HG03571 (cell line): Measurements from ENCODE around the gene BCOR.

Experiments
- ATAC-seq: cut with Tn5 transposase; IDR thresholded peaks from one replicate; pipeline ENCODE4 v1.9.1; 2021; ENCODE audit not compliant: unreplicated experiment

BCOR gene

DNA sequence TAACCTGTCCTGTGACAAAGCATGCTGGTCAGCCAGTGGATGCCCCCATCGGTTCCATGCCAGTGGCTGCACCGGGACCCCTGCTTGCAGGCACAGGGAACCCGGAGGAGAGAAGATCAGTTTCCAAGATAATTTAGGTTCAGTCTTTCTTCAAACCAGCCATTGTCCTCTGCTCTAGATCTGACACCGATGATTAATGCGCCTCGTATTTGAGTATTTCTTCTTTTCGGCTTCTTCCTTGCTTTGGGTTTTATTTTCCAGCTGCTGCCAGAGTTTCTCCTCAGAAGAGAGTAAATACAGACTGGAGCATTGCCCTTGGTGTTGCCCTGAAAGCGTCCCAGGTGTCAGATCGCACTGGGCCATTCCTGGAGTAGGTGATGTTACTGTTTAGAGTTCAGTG is 19.2 kb upstream of the BCOR start:
- no peak for ATAC-seq

DNA sequence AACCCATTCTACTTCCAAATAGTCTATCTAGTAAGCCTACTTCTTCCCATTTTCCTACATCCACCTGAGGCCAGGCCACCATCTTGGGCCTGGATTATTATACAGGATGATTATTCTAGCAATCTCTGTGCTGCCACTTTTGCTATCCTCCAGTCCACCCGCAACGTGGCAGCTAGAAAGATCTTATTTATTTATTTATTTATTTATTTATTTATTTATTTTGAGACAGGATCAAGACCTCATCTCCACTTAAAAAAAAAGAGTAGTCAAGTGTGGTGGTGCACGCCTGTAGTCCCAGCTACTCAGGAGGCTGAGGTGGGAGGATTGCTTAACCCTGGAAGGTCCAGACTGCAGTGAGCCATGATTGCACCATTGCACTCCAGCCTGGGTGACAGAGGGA is 15.2 kb upstream of the BCOR start:
- no peak for ATAC-seq

DNA sequence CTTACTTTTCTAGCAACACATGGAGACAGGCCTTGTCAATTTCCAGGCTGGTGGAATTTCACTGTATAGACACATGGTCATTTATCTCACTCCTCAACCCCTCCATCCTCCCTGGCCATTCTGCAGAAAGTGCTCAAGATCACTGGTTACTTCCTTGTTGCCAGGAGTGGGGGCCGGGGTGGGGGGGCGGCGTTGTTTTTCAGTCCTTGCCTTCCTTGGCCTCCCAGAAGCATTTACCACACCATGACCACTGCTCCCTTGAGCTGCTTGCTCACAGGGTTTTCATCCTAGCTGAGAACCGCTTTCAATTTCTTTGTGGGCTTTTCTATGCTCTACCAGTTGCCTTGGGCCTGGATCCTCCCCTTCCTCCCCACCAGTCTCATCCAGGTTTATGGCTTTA is 14.1 kb upstream of the BCOR start:
- ATAC-seq, result no peak

DNA sequence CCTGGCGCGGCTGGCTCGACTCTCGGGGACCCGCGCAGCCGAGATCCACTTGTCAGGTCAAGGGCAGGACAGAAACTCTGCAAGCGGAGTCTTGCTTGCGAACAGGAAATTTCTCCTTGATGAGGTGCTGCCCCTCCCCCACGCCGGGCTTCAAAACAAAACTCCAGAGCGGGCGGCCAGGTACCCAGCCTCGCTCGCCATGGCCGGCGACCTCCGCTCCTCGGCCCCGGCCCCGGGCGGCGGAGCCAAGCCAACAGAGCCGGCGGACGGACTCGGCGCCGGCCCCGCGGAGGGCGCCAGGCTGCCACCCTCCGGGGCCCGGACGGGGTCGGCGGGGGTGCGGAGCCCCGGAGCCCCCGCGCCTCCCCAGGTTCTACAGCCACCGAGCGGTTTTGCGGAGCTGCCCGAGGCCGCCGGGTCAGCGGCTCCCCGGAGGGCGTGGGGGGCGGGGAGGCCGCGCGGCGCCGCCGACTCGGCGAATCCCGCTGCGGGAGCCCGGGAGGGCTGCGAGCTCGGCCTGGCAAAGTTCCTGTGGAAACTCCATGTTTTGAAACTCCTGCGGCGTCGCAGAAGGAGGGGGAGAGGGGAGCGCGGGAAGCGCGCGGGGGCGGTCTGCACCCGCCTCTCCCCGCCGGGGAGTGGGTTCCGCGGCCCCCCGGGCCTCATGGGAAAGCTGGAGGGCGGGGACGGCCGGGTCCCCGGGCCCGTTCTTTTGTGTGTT is 11.7 kb upstream of the BCOR start:
- ATAC-seq, result no peak

DNA sequence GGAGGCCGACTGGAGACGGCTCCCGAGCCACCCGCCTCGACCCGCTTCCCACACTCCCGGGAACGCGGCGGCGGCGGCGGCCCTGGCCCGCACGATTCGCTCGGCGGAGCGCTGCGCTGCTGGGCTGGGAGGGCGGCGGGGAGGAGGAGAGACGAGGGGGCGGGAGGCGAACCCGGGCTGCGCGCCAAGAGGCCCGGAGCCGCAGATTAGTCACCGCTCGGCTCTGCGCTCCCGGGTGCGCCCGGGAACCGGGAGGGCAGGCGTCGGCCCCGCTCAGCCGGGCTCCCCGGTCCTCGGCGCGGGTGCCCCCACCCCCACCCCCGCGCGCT is 11.2 kb upstream of the BCOR start:
- ATAC-seq, result no peak

DNA sequence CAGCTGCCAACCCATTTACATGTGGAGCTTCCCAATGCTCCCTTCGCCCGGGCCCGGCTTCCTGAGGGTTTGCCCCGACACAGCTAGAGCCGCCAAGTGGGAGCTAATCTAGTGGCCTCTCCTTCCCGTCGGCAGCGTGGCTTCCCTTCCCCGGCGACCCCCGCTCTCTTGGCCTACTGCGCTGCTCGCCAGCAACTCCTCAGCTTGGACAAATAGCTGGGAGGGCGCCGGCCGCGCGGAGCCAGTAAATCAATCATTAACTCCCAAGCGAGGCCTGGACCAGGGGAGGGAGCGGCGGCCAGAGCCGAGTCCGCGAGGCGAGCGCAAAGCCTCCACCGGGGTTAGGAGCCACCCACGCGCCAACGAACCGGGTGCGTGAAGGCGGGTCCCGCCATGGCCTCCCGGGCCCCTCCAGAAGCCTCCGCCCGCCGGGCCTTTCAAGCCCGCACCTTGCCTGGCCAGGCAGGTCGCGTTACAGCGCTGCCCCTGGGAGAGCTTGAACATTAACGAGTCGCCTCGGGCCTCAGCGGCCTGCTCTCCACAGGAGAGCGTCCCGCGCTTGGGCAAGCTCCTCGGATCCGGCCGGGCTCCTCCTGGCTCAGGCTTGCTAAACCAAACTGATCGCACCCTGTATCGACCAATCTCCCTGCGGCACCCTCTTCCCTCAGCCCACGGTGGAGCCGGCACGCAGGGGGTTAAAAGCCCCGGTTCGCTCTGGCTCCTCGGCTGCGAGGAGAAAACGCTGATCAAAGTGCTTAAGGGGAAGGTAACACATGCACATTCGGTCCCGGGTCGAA is 10.6 kb upstream of the BCOR start:
- ATAC-seq, result no peak

DNA sequence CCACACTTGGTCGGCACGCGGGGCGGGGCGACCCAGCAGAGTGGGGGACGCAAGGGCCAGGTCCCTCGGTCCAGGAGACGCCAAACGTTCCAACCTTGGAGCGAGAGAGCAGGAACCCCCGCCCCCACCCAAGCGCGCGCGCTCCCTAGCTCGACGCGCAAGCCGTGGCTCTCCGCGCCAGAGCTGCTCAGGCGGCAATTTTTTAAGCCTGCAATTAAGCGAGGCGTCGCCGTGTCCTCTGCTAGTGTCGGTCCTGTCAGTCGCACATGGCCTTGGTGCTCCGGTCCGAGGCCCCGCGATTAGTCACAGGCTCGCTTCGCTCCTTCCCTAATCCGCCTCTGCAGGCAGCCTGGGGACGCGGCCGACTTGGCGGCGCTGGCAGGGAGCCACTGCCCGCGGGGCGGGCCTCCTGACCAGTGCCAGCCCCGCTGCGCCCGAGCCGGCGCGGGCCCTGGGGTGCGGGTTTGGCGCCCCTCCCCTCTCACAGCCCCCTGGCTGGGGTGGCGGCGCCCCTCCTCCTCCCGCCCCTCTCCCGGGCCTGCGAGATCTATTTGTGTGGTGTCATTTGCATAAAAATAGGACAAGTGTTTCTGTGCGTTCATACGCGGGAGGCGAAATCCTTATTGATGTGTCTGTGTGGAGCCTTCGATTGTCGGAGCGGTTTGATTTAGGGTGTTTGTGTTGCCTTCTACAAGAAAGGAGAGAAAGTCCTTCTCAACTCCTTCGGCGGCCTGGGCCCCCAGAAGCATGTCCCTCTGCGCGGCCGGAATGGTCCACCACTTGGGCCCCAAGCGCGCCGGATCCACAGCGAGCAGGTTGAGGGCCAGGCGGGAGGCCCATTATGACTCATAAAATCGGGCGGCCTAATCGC is 9.8 kb upstream of the BCOR start:
- ATAC-seq, result no peak

DNA sequence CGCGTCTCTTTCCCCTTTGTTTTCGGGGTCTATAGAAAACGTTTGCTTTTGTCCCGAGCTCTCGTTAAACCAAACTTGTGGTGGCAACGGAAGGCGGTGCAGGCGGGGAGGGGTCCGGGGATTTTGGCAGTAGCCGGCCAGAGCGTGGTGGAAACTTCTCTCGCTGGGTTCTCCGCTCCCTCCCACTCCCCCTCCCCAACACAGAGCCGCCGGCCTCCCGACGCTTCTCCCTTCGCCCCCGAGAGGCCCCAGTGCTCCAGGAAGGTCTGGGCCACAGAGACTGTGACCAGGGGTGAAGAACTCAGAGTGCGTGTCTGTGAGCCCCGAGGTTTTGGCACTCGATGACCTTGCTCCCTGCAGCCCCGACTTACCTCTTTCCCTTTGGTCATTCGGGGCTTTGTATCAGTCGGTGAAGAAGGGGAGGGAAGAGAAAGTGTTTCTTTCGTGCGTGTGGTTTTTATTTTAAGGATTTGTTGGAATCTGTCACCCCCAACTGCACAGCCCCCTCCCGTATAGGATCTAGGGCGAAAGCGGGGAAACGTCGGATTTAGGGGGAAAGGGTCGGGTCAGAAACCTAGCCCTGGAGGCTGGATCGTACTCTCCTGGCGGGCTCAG is 9.0 kb upstream of the BCOR start:
- no peak for ATAC-seq

DNA sequence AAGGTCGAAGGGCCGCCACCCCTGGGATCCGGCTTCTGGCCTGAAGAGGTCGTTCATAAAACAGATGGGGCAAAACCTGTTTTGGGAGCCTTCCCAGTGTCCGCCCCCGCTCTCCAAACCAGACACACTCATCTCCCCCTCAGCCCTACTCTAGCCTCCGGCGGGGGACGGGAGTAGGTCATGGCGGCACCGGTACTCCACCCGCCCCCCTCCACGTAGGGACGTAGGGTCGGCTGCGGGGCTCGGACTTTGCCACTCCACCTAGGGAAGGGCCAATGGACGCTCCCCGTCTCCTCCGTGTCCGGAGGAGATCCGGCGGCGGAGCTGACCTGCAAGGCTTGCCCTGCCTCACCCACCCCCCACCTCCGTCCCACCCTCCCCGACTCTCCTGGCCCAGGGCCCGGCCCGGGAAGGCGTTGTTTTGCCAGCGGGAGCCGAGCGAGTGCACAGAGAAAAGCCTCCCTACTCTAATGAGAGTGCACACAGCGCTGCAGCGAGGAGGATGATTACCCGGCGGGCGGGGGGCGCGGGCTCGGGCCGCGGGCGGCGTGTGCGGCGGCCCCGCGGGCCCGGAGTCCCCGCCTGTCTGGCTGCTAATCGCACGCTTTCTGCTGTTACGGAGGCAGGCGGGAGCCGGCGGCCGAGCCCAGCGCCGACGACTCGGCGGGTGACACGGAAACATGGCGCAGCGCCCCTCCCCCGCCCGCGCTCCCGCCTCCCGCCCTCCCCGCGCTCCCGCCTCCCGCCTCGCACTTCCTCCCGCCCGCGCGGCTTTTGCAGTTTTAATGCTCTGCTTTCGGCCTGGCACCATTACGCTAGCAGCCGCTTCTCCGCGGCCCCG is 8.3 kb upstream of the BCOR start:
- no peak for ATAC-seq

DNA sequence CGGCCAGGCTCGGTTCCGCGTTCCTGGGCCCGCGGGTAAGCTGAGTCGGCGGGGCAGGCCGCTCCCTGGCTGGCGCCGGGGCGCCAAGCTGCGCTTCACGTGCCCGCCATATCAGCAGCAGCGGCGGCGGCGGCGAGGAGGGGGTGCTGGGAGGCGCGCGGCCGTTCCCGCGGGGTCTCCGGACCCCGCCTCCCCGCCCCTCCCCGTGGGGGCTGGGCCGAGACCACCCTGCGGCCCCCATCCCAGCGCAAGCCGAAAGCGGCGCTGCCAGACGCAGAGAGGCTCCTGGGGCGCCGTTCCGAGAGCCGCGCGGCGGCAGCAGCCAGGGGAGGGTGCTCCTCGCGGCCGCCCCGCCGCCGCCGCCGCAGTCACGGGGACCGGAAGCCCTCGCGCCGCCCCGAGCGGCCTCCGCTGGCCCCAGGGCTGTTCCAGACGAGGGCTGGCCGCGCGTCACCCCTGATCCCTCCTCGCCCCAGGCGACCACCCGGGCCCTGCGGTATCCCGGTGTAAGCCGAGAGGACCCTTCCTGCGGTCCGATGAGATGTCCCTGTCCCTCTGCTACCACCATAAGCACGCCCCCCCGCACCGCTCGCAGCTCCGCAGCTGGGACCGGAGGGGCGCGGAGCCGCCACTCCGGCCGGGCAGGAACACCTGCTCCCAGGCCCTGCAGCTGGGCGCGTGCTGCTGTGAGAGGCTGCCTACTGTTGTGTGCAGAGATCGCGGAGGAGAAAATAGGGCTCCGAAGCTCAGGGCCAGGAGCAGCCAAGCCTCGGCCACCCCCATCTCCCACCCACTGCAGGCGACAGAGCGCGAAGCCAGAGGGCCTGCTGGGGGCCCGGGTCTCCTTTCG is 7.5 kb upstream of the BCOR start:
- ATAC-seq, result peak; percentile 33

DNA sequence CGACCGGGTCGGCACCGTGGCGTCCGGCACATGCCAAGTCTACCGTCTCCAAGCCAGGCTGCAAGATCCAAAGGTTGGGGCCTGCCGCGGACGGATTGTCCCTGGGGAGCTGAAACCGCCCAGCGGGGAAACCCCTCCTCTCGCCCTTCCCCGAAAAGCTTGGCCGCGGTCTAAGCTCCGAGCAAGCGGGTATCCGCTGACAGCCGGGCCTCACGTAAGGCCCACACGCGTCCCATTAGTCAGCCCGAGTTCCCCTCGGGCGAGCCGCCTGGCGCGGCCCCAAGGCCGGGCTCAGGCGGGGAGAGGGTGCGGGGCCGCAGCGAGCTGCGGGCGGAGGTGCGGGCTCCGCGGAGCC is 6.8 kb upstream of the BCOR start:
- peak; percentile 48 for ATAC-seq

DNA sequence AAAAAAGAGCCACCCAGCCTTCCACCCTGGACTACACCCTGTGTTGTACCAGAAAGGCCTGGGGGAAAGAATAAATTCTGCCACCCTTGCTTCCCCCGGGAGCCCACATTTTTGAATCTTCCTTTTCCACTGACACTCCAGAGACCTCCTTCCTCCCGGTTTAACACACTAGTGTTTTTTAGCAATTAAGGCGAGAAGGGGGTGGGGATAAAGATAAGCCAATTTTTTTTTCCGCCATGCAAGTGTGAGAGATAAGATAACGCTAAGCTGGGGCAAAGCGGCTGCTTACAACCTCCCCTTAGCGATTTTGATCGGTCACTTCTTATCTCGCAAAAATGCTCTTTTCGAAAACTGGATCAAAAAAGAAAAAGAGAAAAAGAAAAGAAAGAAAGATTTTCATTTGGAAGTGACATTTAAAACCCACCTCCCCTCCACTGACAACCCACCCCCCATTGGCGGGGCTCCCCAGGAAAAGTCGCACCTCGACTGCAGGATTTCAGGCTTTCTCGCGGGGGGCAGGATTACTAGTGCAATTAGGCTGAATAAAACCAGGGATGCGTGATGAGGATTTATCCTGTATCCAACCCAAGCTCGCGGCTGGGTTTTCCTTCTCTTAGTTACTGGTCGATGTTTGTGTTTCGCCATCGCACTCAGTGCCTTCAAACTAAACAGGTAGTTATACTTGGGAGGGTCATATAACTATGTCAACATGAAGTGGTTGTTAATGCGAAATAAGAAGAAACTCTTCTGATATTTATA is 6.0 kb upstream of the BCOR start:
- no peak for ATAC-seq

DNA sequence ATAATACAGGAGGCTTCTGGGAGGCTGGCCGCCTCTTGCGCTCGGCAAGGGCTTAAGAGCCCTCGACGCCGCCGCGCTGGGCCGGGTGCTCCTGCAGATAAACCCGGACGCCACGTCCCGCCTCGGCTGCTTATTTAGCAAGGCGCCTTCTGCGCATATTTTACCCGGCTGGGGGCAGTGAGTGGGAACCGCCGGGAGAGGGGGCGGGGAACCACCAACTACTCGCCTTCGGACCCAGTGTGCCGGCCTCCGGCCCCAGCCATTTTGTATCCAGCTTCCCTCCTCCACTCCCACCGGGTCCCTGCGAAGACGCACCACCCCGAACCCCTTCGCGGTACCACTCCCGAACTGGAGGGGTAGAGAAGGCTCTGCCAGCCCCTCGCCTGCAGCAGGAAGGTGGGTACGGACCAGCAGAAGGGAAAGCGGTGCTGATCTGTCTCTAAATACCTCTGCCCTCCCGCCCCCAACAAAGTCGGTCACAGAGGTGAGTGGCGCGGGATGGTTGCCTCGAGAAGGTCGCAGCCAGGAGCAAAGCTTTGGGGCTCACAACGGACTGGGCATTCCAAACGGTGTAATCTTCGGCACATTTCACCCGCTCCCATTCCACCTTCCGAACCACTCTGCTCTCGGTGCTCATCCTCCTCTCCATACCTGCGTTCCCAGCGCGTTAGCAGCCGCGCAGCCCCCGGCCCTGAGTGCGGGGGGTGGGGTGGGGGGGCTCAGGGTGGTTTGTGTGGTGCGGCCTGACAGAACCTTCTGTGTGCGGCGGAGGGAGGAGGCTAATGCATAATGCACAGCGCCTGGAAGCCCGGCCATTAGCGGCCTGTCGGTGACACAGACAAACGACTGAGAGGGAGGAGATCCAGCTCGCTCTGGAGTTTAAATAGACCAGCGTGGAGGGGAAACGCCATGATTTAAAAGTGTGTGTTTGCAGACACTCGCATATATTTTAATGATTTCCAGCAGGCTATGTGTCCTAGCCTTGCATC is 4.9 kb upstream of the BCOR start:
- no peak for ATAC-seq

DNA sequence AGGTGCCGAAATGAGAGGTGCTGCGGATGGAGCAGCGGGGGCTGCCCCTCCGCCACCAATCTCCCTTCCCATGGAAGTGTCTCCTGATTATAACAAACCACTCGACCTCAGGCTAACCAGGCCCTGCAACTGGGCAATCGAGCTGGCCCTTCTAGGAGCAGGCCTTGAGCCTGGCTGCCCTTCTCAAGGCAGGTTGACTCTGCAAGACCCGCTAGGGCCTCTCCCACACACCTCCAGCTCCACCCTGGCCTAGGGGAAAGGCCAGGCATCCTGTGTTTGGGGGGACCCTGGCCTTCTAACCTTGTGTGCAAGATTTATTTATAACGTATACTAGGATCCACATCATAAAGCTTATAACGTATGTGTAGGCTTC is 3.7 kb upstream of the BCOR start:
- ATAC-seq, result no peak

DNA sequence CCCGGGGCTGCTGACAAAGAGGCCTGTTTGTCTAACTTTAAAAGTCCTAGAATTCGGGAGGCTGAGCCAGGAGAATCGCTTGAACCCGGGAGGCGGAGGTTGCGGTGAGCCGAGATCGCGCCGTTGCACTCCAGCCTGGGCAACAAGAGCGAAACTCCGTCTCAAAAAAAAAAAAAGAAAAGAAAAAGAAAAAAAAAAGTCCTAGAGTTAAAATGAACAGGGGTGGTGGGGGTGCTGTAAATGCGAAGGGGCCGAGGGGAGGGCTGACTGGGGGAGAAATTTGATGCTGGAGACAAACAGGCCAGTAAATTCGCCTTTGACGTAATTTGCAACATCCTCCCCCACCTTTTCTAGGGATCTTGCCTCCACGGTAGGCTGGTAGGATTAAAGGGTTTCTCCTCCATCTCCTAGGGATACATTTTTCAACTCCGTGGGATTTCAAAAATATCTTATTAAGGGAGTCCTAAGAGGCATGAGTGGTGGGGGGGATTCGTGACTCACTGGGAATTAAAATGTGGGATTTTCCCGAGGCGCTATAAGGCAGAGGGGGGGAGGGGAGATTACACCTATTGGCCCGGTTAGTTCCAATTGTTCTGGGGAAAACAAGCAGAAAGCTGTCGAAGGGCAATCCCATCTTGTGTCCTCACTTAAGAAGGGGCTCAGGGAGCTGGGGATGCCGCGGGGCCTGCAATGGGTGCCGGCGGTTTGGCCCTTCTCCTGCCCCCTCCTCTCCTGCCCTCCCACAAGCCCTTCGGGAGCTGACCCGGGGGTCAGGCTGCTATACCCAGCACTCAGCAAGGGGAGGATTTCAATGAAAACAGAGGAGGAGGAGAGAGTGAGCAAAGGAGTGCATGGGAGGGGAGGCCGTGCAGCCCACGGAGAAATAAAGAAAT is 3.0 kb upstream of the BCOR start:
- ATAC-seq, result no peak

DNA sequence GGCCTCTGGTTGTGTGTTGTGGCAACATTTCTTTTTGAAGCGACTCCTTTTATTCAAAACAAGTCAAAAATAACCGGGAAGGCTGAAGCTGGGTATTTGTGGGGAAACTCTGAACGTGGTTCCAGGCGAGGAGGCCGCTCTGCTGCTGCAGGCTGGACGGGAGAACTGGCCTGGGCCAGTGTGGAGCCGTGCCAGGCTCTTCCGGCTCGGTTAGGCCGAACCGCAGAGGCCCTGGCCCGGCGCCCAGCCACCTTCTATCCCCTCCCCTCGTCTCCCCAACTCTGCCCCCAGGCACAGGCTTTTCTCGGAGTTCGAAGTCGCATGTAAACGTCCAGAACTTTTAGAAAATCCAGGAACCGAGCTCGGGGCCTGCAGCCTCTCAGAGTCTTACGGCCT is 2.4 kb upstream of the BCOR start:
- ATAC-seq, result no peak
